Fibroblast of lung (primary cell): ENCODE results near the gene PGGT1B. TPM values are rescaled to one million over a fixed set of nuclear protein-coding genes. Genes with fewer than 3 reads are reported as not detected.

Source experiments
- DNase-seq, 2 donors: peaks; one replicate each; pipeline versions ENCODE4 v3.0.0 to v3.0.0-alpha.2; 2010; ENCODE audit warnings: low read depth in 2 of 2
- H2AFZ ChIP-seq: 2 replicates; pipeline ENCODE4 v1.5.1; 2012; ENCODE audit warnings: low read length, control low read depth, inconsistent platforms
- H3K27ac ChIP-seq: 2 replicates; pipeline ENCODE4 v1.5.1; 2011; ENCODE audit warnings: low read length, control low read depth; ENCODE audit not compliant: insufficient read depth
- H3K27me3 ChIP-seq: 2 replicates; pipeline ENCODE4 v1.5.1; 2011; ENCODE audit warnings: mild to moderate bottlenecking, low read length; ENCODE audit not compliant: control insufficient read depth, insufficient read depth
- H3K36me3 ChIP-seq: 2 replicates; pipeline ENCODE4 v1.5.1; 2011; ENCODE audit warnings: low read length; ENCODE audit not compliant: control insufficient read depth, insufficient read depth
- H3K4me1 ChIP-seq: 2 replicates; pipeline ENCODE4 v1.5.1; 2011; ENCODE audit warnings: low read length; ENCODE audit not compliant: control insufficient read depth, insufficient read depth; ENCODE audit errors: extremely low read depth
- H3K4me2 ChIP-seq: 2 replicates; pipeline ENCODE4 v1.5.1; 2011; ENCODE audit warnings: low read length, control low read depth; ENCODE audit not compliant: insufficient read depth; ENCODE audit errors: extremely low read depth
- H3K4me3 ChIP-seq, 4 experiments: fragments of 200-600 bp in 1 of 4; sonication (generic) in 1 of 4; replicated peaks in 1 of 4; 2 replicates each; pipeline ENCODE4 v1.5.1; 2011 to 2016; ENCODE audit warnings: low read length in 4 of 4, low read depth in 3 of 4, mild to moderate bottlenecking in 3 of 4, control low read depth in 2 of 4, inconsistent platforms in 1 of 4, mixed read lengths in 1 of 4; ENCODE audit not compliant: insufficient read depth in 1 of 4; ENCODE audit errors: control extremely low read depth in 1 of 4
- H3K79me2 ChIP-seq: 2 replicates; pipeline ENCODE4 v1.5.1; 2012; ENCODE audit warnings: mild to moderate bottlenecking, low read length, inconsistent platforms; ENCODE audit not compliant: control insufficient read depth, insufficient read depth
- H3K9ac ChIP-seq: 2 replicates; pipeline ENCODE4 v1.5.1; 2011; ENCODE audit warnings: mild to moderate bottlenecking, low read length, control low read depth; ENCODE audit not compliant: insufficient read depth
- H3K9me3 ChIP-seq: 2 replicates; pipeline ENCODE4 v1.5.1; 2012; ENCODE audit warnings: low read depth, low read length; ENCODE audit not compliant: control insufficient read depth, insufficient read depth
- H4K20me1 ChIP-seq: 2 replicates; pipeline ENCODE4 v1.5.1; 2011; ENCODE audit warnings: low read length; ENCODE audit not compliant: control insufficient read depth, insufficient read depth; ENCODE audit errors: extremely low read depth
- CTCF ChIP-seq, 2 donors: IDR thresholded peaks in 1 of 2; conservative IDR thresholded peaks in 1 of 2; 1 replicate in 1 of 2; 2 replicates in 1 of 2; pipeline ENCODE4 v1.5.1; 2011 to 2012; ENCODE audit warnings: low read length in 2 of 2, control low read depth in 1 of 2, inconsistent platforms in 1 of 2, low read depth in 1 of 2, mild to moderate bottlenecking in 1 of 2
- EZH2 ChIP-seq: IDR thresholded peaks from 2 replicates; pipeline ENCODE4 v1.5.1; 2012; ENCODE audit warnings: low read length, control low read depth, mild to moderate bottlenecking; ENCODE audit errors: missing control alignments
- polyA plus RNA-seq, 2 donors: library from polyadenylated mRNA; depleted of rRNA in 1 of 2; stranded (reverse) in 1 of 2; unstranded in 1 of 2; fragments of >200 nt; gene quantifications; 2 replicates each; pipeline ENCODE4 v1.2.1, GENCODE V29; 2011 to 2012; ENCODE audit warnings: missing spikeins in 1 of 2
- total RNA-seq: library from RNA; depleted of rRNA; stranded (reverse); fragments of >200 nt; gene quantifications from 2 replicates; pipeline ENCODE4 v1.2.1, GENCODE V29; 2014

Gene PGGT1B
- total and polyA plus RNA-seq, 2 donors (not counting 1 experiment from before 2014, with no cell fraction given) = 2.5 to 12.4 TPM

GRCh38 chr5:115190388-115190787 is 72.3 kb downstream of the PGGT1B start:
- H3K79me2 ChIP-seq = no peaks in the 10 kb centered on the region
- H3K36me3 ChIP-seq = no peaks in the 10 kb centered on the region
- DNase-seq = no peak
- H3K4me2 ChIP-seq = no peak overlapping the region
- no peak overlapping the region for H3K4me3 ChIP-seq
- H4K20me1 ChIP-seq = no peaks in the 10 kb centered on the region
- H3K27ac ChIP-seq = no peak overlapping the region
- H3K27me3 ChIP-seq = no peaks in the 10 kb centered on the region
- H3K9ac ChIP-seq = no peak overlapping the region
- H3K9me3 ChIP-seq = no peaks in the 10 kb centered on the region
- H2AFZ ChIP-seq = no peak overlapping the region
- TF ChIP-seq CTCF (conservative IDR thresholded peaks at IDR 0.05 in 1 of 2, IDR thresholded peaks at IDR 0.05 in 1 of 2; ENCODE audit: low read depth in 1 of 2, low read length in 2 of 2) (no peak), EZH2 (no peak)
- no peaks in the 10 kb centered on the region for H3K4me1 ChIP-seq

- Histone ChIP-seq H3K9me3 (no peaks in the 10 kb centered on the region), H3K4me3 (no peak overlapping the region), H4K20me1 (no peaks in the 10 kb centered on the region), H3K79me2 (no peaks in the 10 kb centered on the region), H3K27me3 (no peaks in the 10 kb centered on the region), H3K9ac (no peak overlapping the region), H3K4me1 (no peaks in the 10 kb centered on the region), H3K4me2 (no peak overlapping the region), H3K36me3 (no peaks in the 10 kb centered on the region), H2AFZ (no peak overlapping the region), H3K27ac (no peak overlapping the region)
- TF ChIP-seq EZH2 (no peak), CTCF (conservative IDR thresholded peaks at IDR 0.05 in 1 of 2, IDR thresholded peaks at IDR 0.05 in 1 of 2; ENCODE audit: low read depth in 1 of 2, low read length in 2 of 2) (no peak)
- DNase-seq = no peak
These were observed 72.8 kb downstream of the PGGT1B start for GRCh38 chr5:115189866-115190265.

- Histone ChIP-seq H3K4me3 (no peak overlapping the region), H4K20me1 (no peaks in the 10 kb centered on the region)
- DNase-seq = no peak
These were observed 75.9 kb downstream of the PGGT1B start for GRCh38 chr5:115186794-115187193.

More at GRCh38 chr5:115186794-115187193, 75.9 kb downstream of the PGGT1B start:
- Histone ChIP-seq H3K4me1 (no peaks in the 10 kb centered on the region), H3K27ac (no peak overlapping the region), H3K9ac (no peak overlapping the region), H3K9me3 (no peaks in the 10 kb centered on the region), H3K27me3 (peaks cover 6% of the 10 kb centered on the region), H3K36me3 (no peaks in the 10 kb centered on the region), H3K79me2 (no peaks in the 10 kb centered on the region), H2AFZ (no peak overlapping the region), H3K4me2 (no peak overlapping the region)
- TF ChIP-seq CTCF (conservative IDR thresholded peaks at IDR 0.05 in 1 of 2, IDR thresholded peaks at IDR 0.05 in 1 of 2; ENCODE audit: low read depth in 1 of 2, low read length in 2 of 2) (no peak), EZH2 (no peak)
